C4-2B (cell line): Measurements from ENCODE around the gene EFCAB6.

Experiments
- ZFX ChIP-seq: fragments of 450-650 bp; IDR thresholded peaks from 2 replicates; pipeline ENCODE4 v1.6.1; 2017
- TF ChIP-seq, protein P1 (sequence below): fragments of 450-650 bp; conservative IDR thresholded peaks from 2 replicates; pipeline ENCODE4 v1.5.1; 2017; ENCODE audit warnings: mild to moderate bottlenecking

DNA sequence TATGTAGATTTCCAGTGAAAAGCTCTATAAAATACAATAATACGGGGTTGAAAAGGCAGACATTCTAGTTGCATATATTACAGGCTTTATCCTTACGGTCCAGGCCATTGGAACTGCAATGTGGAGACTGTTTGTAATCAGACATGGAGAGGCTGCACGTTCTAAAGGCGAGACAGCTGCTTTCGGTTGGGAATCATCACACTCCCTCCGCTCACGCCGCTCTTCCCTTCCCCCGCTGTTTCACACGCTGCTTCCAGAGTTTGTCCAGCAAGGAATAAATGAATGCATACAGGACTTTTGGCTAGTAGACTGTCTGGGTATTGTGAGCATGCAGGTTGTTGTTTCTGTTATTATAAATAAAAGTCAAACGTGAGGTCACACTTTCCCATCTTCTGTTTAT lies 13.5 kb upstream of the EFCAB6 start:
- TF ChIP-seq, protein P1, sequence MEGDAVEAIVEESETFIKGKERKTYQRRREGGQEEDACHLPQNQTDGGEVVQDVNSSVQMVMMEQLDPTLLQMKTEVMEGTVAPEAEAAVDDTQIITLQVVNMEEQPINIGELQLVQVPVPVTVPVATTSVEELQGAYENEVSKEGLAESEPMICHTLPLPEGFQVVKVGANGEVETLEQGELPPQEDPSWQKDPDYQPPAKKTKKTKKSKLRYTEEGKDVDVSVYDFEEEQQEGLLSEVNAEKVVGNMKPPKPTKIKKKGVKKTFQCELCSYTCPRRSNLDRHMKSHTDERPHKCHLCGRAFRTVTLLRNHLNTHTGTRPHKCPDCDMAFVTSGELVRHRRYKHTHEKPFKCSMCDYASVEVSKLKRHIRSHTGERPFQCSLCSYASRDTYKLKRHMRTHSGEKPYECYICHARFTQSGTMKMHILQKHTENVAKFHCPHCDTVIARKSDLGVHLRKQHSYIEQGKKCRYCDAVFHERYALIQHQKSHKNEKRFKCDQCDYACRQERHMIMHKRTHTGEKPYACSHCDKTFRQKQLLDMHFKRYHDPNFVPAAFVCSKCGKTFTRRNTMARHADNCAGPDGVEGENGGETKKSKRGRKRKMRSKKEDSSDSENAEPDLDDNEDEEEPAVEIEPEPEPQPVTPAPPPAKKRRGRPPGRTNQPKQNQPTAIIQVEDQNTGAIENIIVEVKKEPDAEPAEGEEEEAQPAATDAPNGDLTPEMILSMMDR: no peak
- no peak for TF ChIP-seq ZFX
